IPS-20b (cell line): ENCODE results near the gene KCNJ5.

Source experiments
- H3K27ac ChIP-seq: one replicate; pipeline ENCODE4 v1.5.1; 2013; ENCODE audit warnings: low read length
- H3K27me3 ChIP-seq: 2 replicates; pipeline ENCODE4 v1.6.1; 2013; ENCODE audit warnings: mild to moderate bottlenecking, low read length, inconsistent platforms; ENCODE audit not compliant: insufficient read depth
- H3K36me3 ChIP-seq: 2 replicates; pipeline ENCODE4 v1.6.1; 2013; ENCODE audit warnings: low read depth, mild to moderate bottlenecking, inconsistent platforms, low read length, moderate library complexity; ENCODE audit not compliant: insufficient read depth
- H3K4me1 ChIP-seq: 2 replicates; pipeline ENCODE4 v1.6.1; 2013; ENCODE audit warnings: mild to moderate bottlenecking, control low read depth, inconsistent platforms, low read length, moderate library complexity; ENCODE audit not compliant: insufficient read depth
- H3K4me3 ChIP-seq: 2 replicates; pipeline ENCODE4 v1.5.1; 2013; ENCODE audit warnings: mild to moderate bottlenecking, low read length, inconsistent platforms
- H3K9ac ChIP-seq: 2 replicates; pipeline ENCODE4 v1.6.1; 2013; ENCODE audit warnings: low read depth, mild to moderate bottlenecking, inconsistent platforms, low read length, moderate library complexity
- H3K9me3 ChIP-seq: 2 replicates; pipeline ENCODE4 v1.6.1; 2013; ENCODE audit warnings: mild to moderate bottlenecking, low read depth, low read length, inconsistent platforms; ENCODE audit not compliant: insufficient read depth

KCNJ5 gene

DNA sequence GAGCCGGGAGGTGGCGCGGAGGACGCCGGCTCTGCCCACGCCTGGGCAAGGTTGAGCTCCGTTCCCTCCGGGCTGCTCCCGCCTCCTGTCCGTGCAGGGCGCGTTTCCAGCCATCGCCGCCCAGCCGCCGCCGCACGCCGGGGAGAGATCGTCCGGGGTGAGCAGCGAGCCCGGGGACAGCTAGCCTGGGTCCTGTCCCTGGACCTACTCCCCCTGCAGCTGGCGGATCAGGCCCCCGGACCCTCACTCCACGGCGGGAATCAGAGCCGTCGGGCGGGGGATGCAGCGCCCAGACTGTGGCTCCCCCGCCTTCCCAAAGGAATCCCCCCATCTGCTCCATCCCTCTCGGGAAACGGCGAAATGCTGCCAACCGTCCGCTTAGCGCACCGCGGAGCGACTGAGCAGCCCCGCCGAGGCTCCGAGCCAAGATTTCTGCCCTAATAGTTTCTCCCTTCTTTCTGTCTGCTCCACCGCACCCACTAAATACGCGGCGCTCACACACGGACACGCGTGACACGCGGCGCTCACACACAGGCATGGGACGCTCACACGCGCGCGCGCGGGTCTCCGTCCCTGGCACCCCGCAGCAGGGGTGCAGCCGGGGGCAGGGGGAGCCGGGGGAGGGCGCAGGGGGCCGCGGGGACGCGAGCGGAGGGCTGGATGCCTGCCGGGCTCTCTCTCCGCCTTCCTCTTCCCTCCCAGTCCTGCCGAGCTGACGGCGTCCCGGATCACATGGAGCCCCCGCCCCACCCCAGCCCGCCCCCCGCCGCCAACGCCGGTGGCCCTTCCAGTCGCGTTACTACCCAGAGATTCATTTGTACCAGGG is at the start of gene KCNJ5:
KCNJ5 (plus strand) TSS at position 814 of the 826 bp plus-strand sequence. CDS start 19,918 bp downstream, outside the sequence.
- Histone ChIP-seq H3K9ac (no peak within 1 kb of the TSS; the same call in 1 of the 2 replicates), H3K4me3 (peak within 1 kb of the TSS; percentile 63), H3K27ac (no peak within 1 kb of the TSS), H3K9me3 (no peaks in the 10 kb centered on the region; the same call in 1 of the 2 replicates), H3K4me1 (peaks cover 3% of the 10 kb centered on the region; the same call in 1 of the 2 replicates), H3K36me3 (no peaks in the 10 kb centered on the region), H3K27me3 (peaks cover 93% of the 10 kb centered on the region)

GRCh38 chr11:128841461-128842072 is 49.6 kb upstream of the KCNJ5 start:
- no peaks in the 10 kb centered on the region for H3K27me3 ChIP-seq
- H3K9me3 ChIP-seq, result no peaks in the 10 kb centered on the region
- H3K4me1 ChIP-seq, result peaks cover 12% of the 10 kb centered on the region; the same call in 1 of the 2 replicates
- H3K9ac ChIP-seq, result no peak overlapping the region
- H3K27ac ChIP-seq, result no peak overlapping the region
- H3K4me3 ChIP-seq, result no peak overlapping the region
- H3K36me3 ChIP-seq, result no peaks in the 10 kb centered on the region

DNA sequence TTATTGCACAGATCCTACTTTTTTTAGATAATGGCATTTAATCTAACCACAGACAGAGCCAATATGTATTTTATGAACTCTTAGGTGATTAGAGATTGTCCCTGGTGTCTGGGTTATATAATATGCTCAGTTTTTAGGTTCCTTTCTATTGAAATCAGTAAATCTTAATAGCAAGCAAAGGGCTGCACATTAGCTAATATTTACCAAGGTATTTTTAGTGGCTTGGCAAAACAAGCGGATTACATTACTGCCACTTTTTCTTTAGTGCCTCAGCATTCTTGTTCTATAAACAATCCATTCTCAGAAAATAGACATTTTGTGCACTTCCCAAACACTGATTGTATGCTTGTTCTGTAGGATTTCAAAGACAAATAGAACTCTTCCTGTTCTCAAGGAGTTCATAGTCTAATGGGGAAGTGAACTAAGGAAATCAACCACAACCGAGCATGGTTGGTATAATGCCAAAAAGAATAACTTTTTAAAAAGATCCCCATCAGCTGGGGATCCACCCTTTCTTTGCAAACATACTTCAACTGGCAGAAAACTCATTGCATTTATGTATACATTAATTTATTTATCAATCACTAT is 47.9 kb upstream of the KCNJ5 start:
- Histone ChIP-seq H3K9me3 (no peaks in the 10 kb centered on the region), H3K9ac (no peak overlapping the region), H3K27me3 (no peaks in the 10 kb centered on the region), H3K4me1 (peaks cover 12% of the 10 kb centered on the region; the same call in 1 of the 2 replicates), H3K36me3 (no peaks in the 10 kb centered on the region), H3K27ac (no peak overlapping the region), H3K4me3 (no peak overlapping the region)

DNA sequence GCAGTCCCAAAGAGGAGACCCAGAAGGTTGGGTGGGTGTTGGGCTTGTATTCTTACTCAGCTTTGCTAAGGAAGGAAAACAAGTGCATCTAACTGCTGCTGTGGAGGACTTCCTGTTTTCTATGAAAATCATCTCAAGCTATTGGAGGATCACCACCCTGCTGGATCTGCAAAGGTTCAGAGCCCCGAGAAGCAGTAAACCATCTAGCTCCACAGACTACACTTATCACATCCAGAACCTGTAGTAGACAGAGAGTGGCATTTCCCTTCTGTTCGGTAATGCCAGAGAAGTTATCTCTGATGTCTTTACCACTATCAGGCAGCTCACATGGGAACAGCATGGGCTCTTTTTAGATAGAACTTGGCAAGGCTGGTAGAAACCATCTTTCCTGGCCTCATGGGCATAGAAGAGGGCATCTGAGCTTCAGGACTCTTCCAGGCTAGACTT is 45.8 kb upstream of the KCNJ5 start:
- Histone ChIP-seq H3K27ac (no peak overlapping the region), H3K4me1 (no peaks in the 10 kb centered on the region), H3K9me3 (no peaks in the 10 kb centered on the region), H3K36me3 (no peaks in the 10 kb centered on the region), H3K4me3 (no peak overlapping the region), H3K9ac (no peak overlapping the region), H3K27me3 (no peaks in the 10 kb centered on the region)

GRCh38 chr11:128846985-128847384 is 44.2 kb upstream of the KCNJ5 start:
- no peaks in the 10 kb centered on the region for H3K4me1 ChIP-seq
- no peak overlapping the region for H3K9ac ChIP-seq
- no peak overlapping the region for H3K4me3 ChIP-seq

DNA sequence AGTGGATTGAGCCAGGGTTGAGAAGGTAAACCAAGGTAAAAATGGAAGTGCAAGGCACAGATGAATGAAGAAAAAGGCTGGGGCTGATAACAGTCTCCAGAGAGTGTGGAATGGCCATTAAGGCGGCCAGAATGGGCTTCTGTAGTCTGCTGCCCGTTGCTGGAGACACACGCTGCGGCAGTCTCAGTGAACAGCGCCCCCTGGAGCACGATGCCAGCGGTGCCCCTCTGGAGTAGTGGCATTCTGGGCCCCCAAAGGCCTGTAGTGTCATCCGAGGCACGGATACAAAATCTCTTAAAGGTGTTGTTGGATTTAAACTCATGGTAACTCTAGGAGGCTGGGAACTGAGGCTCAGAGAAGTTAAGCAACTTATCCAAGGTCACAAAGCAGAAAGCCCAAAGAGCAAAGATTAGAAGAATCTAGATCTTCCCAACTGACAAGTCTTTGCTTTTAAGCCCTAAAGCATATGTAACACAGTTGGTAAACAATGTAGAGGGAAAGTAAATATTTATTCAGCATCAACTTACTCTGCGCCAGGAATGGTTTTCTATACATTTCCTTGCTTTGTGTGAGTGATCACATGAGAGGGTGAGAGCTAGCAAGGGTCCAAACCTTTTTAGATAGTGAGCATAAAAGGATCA is 42.2 kb upstream of the KCNJ5 start:
- Histone ChIP-seq H3K4me3 (no peak overlapping the region), H3K9ac (no peak overlapping the region), H3K27me3 (no peaks in the 10 kb centered on the region), H3K36me3 (no peaks in the 10 kb centered on the region), H3K4me1 (no peaks in the 10 kb centered on the region), H3K9me3 (no peaks in the 10 kb centered on the region), H3K27ac (no peak overlapping the region)

More at GRCh38 chr11:128846985-128847384, 44.2 kb upstream of the KCNJ5 start:
- Histone ChIP-seq H3K27me3 (no peaks in the 10 kb centered on the region), H3K36me3 (no peaks in the 10 kb centered on the region), H3K9me3 (no peaks in the 10 kb centered on the region), H3K27ac (no peak overlapping the region)

- Histone ChIP-seq H3K4me3 (no peak overlapping the region), H3K36me3 (no peaks in the 10 kb centered on the region), H3K27ac (no peak overlapping the region), H3K4me1 (no peaks in the 10 kb centered on the region), H3K27me3 (no peaks in the 10 kb centered on the region), H3K9me3 (no peaks in the 10 kb centered on the region), H3K9ac (no peak overlapping the region)
These were observed 38.7 kb upstream of the KCNJ5 start for GRCh38 chr11:128852327-128853023.

- H3K9me3 ChIP-seq, result no peaks in the 10 kb centered on the region
- H3K4me3 ChIP-seq, result no peak overlapping the region
- H3K4me1 ChIP-seq, result no peaks in the 10 kb centered on the region
- no peaks in the 10 kb centered on the region for H3K36me3 ChIP-seq
- no peak overlapping the region for H3K27ac ChIP-seq
- no peak overlapping the region for H3K9ac ChIP-seq
- peaks cover 8% of the 10 kb centered on the region for H3K27me3 ChIP-seq
These were observed 37.6 kb upstream of the KCNJ5 start for GRCh38 chr11:128853559-128853958.

GRCh38 chr11:128854841-128855240 is 36.3 kb upstream of the KCNJ5 start:
- no peak overlapping the region for H3K9ac ChIP-seq
- peaks cover 19% of the 10 kb centered on the region for H3K27me3 ChIP-seq
- no peak overlapping the region for H3K27ac ChIP-seq

GRCh38 chr11:128856241-128856640 is 34.9 kb upstream of the KCNJ5 start:
- no peak overlapping the region for H3K27ac ChIP-seq
- H3K27me3 ChIP-seq, result peaks cover 19% of the 10 kb centered on the region
- no peaks in the 10 kb centered on the region for H3K36me3 ChIP-seq
- H3K4me1 ChIP-seq, result no peaks in the 10 kb centered on the region
- no peak overlapping the region for H3K9ac ChIP-seq
- no peak overlapping the region for H3K4me3 ChIP-seq
- H3K9me3 ChIP-seq, result no peaks in the 10 kb centered on the region

More at GRCh38 chr11:128854841-128855240, 36.3 kb upstream of the KCNJ5 start:
- Histone ChIP-seq H3K36me3 (no peaks in the 10 kb centered on the region), H3K4me3 (no peak overlapping the region), H3K9me3 (no peaks in the 10 kb centered on the region), H3K4me1 (no peaks in the 10 kb centered on the region)

DNA sequence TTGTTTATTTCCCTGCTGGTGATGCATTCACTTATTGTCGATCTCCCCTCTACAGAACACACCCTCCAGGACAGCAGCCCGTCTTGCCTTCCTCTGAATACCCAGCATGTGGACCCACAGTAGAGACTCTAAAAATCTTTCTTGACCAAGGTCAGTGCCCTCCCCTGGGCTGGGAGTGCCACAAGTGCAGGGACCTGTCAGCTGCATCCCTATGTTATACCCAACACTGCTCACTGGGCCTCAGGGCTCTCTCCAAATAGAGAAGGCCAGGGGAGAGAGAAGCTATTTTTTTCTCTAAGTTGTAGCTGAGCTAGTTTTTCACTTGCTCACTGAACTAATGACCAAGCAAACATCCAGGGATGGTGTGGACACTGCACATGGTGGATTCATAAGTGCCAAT is 33.8 kb upstream of the KCNJ5 start:
- H3K9ac ChIP-seq, result no peak overlapping the region
- no peak overlapping the region for H3K4me3 ChIP-seq
- H3K27ac ChIP-seq, result no peak overlapping the region
- H3K36me3 ChIP-seq, result no peaks in the 10 kb centered on the region
- no peaks in the 10 kb centered on the region for H3K9me3 ChIP-seq
- no peaks in the 10 kb centered on the region for H3K4me1 ChIP-seq
- H3K27me3 ChIP-seq, result peaks cover 19% of the 10 kb centered on the region
